ENCODE measurements around the gene NT5C3B.

Gene NT5C3B

GRCh38 chr17:41796121-41796895 lies 39.7 kb downstream of the NT5C3B start:
- H3K4me3 ChIP-seq (ENCODE audit: low read depth, low read length) = no peak overlapping the region
- no peak for DNase-seq (ENCODE audit: low read depth)
- no peak for TF ChIP-seq CTCF (IDR thresholded peaks at IDR 0.05; ENCODE audit: control insufficient read depth, extremely low read depth, insufficient read depth)

GRCh38 chr17:41794540-41794975 lies 41.5 kb downstream of the NT5C3B start:
- no peak for DNase-seq (ENCODE audit: low read depth)
- TF ChIP-seq CTCF (IDR thresholded peaks at IDR 0.05; ENCODE audit: control insufficient read depth, extremely low read depth, insufficient read depth) = no peak

GRCh38 chr17:41793784-41794539 lies 42.1 kb downstream of the NT5C3B start:
- DNase-seq (ENCODE audit: low read depth) = no peak
- no peak overlapping the region for H3K4me3 ChIP-seq (ENCODE audit: low read depth, low read length)
- no peak for TF ChIP-seq CTCF (IDR thresholded peaks at IDR 0.05; ENCODE audit: control insufficient read depth, extremely low read depth, insufficient read depth)

More at GRCh38 chr17:41794540-41794975, 41.5 kb downstream of the NT5C3B start:
- H3K4me3 ChIP-seq (ENCODE audit: low read depth, low read length) = no peak overlapping the region

- TF ChIP-seq CTCF (IDR thresholded peaks at IDR 0.05; ENCODE audit: control insufficient read depth, extremely low read depth, insufficient read depth) = no peak
- H3K4me3 ChIP-seq (ENCODE audit: low read depth, low read length) = no peak overlapping the region
- DNase-seq (ENCODE audit: low read depth) = no peak
Measured at GRCh38 chr17:41792845-41793783, 42.9 kb downstream of the NT5C3B start.

- DNase-seq (ENCODE audit: low read depth) = no peak
- H3K4me3 ChIP-seq (ENCODE audit: low read depth, low read length) = peak overlapping the region; percentile 41
- no peak for TF ChIP-seq CTCF (IDR thresholded peaks at IDR 0.05; ENCODE audit: control insufficient read depth, extremely low read depth, insufficient read depth)
Measured at GRCh38 chr17:41787021-41787418, 49.0 kb downstream of the NT5C3B start.

- peak; percentile 100 for DNase-seq (ENCODE audit: low read depth)
- peak within 1 kb of the TSS; percentile 88 for H3K4me3 ChIP-seq (ENCODE audit: low read depth, low read length)
- peak; percentile 76 for TF ChIP-seq CTCF (IDR thresholded peaks at IDR 0.05; ENCODE audit: control insufficient read depth, extremely low read depth, insufficient read depth)
Measured at GRCh38 chr17:41786227-41787020, 49.6 kb downstream of the NT5C3B start, which contains the start of gene JUP. TSS of gene JUP (minus strand) at chr17:41786711. CDS start at chr17:41771854, 14,857 bp downstream.
